Motor neuron (in vitro differentiated cells): ENCODE results near the gene CMIP. TPM values are rescaled to one million over a fixed set of nuclear protein-coding genes. Genes with fewer than 3 reads are reported as not detected.
A peak's percentile ranks its signal among the peaks of the same experiment; 100 is the strongest.

Source experiments
- ATAC-seq, 8 experiments: fragments of 200-7000 bp; cut with Tn5 transposase; replicated peaks in 6 of 8; 2 replicates each; pipeline ENCODE4 v1.8.0; 2021; ENCODE audit warnings: mild to moderate bottlenecking in 8 of 8, moderate library complexity in 8 of 8
- H3K27ac ChIP-seq, 2 donors: fragments of 250-450 bp; sonication (Bioruptor Pico); 2 replicates each; pipeline ENCODE4 v1.9.0; 2021; ENCODE audit warnings: antibody characterized with exemption in 2 of 2, mild to moderate bottlenecking in 2 of 2, moderate library complexity in 1 of 2
- H3K4me1 ChIP-seq, 2 donors: fragments of 250-450 bp; sonication (Bioruptor Pico); replicated peaks in 1 of 2; 2 replicates each; pipeline ENCODE4 v1.6.1; 2021; ENCODE audit warnings: antibody characterized with exemption in 2 of 2, mild to moderate bottlenecking in 2 of 2, moderate library complexity in 1 of 2
- H3K4me3 ChIP-seq, 5 donors: fragments of 250-450 bp; sonication (Bioruptor Pico); 2 replicates each; pipeline ENCODE4 v1.9.0; 2021; ENCODE audit warnings: antibody characterized with exemption in 5 of 5, mild to moderate bottlenecking in 5 of 5, moderate library complexity in 4 of 5
- WGBS, 10 experiments: fragments of 450-650 bp; shearing (Covaris generic); methylation state at CpG; one replicate each; pipeline ENCODE4 v1.0.0; 2022; 5-methylcytosine and 5-hydroxymethylcytosine counted together
- in situ Hi-C, 9 experiments: fragments of 400-800 bp; cut with MboI; loops; one replicate each; pipeline ENCODE4 v1.15.0; 2021; ENCODE audit warnings: low sequenced_read_pairs in 9 of 9, low pct_unique_long_range_greater_than_20kb in 2 of 9; ENCODE audit not compliant: unreplicated experiment in 9 of 9
- total RNA-seq, 8 experiments: library from RNA; unstranded; fragments of 300-600 nt; gene quantifications; 2 replicates each; pipeline versions ENCODE4 v1.2.3 to v1.2.4, GENCODE V29; 2022

CMIP gene
- total RNA-seq, 8 experiments from 2014 or later = 4.6 to 35.3 (median 19.1) TPM

DNA sequence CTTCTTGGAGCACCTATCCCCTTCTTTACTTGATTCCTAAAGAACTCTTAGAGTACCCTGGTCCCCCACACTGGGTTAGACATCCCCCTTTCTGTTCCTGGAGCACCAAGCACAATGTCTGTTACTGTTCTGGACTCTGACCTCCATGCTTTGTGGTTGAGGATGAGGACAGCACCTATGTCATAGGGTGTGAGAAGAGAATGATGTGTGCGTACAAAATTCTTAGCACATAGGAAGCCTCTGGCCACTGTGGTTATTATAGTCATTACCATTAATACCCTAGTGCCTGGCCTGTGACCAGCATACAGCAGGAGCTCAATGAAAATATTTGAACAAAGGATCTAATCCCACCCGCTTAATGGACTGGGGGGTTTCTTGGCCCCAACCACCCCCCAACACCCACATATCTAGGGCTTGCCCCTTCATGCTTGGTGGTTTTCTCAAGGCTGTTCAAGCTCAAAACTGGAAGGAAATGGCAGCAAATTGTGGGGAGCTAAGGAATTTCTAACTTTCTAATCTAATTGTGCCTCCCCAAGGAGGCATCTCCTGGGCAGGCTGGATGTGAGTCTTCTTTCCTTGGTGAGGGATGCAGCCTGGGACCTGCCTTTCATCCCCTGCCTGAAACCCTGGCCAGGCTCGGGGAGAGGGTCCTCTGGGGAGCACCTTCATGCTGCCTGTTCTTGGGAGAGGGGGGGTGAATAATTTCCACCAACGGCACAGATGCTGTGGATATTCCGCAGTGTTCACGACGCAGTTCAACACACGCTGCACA is 1.5 kb upstream of the CMIP start:
- ATAC-seq = no peak
- in situ Hi-C loops = loop anchor here in 1 of 9 experiments (25.0 kb wide), 1 partner anchor 144 kb away; no protein-coding TSS in a partner anchor
- no peak overlapping the region for H3K4me3 ChIP-seq
- H3K4me1 ChIP-seq = peaks cover 18% of the 10 kb centered on the region in 2 donors
- 30 to 100% (median 94%) methylated on average over 1 to 7 of the region's 8 CpGs; no CpG with 5 or more reads in 3 of the 10 experiments for WGBS, 10 experiments
- peak overlapping the region in 1 of 2 donors; percentile 6 for H3K27ac ChIP-seq

- 22 to 61% (median 40%) methylated on average over 3 to 4 of the region's 36 CpGs; no CpG with 5 or more reads in 6 of the 10 experiments for WGBS, 10 experiments
- in situ Hi-C loops = loop anchor here in 1 of 9 experiments (25.0 kb wide), 1 partner anchor 143 kb away; no protein-coding TSS in a partner anchor
- Histone ChIP-seq H3K4me3 (peak overlapping the region; percentile 46 to 86 (median 79)), H3K27ac (peak overlapping the region; percentile 54 to 72), H3K4me1 (peaks cover 24 to 26% of the 10 kb centered on the region in 2 donors)
- no peak for ATAC-seq
These were observed 740 bp upstream of the CMIP start for GRCh38 chr16:81443688-81444447.

DNA sequence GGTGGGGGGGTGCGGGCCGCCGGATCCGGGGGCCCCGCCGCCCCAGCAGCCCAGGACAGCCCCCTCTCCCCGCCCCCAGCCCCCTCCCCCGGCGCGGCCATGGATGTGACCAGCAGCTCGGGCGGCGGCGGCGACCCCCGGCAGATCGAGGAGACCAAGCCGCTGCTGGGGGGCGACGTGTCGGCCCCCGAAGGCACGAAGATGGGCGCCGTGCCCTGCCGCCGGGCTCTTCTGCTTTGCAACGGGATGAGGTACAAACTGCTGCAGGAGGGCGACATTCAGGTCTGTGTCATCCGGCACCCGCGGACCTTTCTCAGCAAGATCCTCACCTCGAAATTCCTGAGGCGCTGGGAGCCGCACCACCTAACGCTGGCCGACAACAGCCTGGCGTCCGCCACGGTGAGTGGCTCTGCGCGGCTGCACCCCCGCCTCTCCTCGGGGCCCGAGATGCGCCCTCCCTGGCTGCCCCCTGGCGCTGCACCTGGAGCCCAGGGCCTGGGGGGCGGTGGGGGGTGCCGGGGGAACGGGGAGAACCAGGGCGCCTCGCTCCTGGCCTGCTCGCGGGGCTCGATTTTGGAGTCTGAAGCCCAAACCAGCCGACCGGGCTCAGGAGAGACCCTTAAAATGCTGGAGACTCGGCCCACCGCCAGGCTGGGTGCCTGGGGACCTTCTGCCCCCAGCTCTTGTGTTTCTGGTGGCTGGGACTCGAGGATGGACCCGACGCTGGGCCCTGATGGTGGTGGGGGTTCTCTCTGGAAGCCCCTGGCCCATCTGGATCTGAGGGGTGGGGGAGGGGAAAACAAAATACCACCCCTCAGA is 744 bp downstream of the CMIP start:
- Histone ChIP-seq H3K27ac (peak overlapping the region; percentile 54 to 72), H3K4me1 (peaks cover 34% of the 10 kb centered on the region in 2 donors), H3K4me3 (peak overlapping the region; percentile 46 to 86 (median 79))
- 0% methylated on average over 3 of the region's 62 CpGs; no CpG with 5 or more reads in 9 of the 10 experiments for WGBS, 10 experiments
- peak; percentile 10 to 37 (median 25) for ATAC-seq
- in situ Hi-C loops = loop anchor here in 1 of 9 experiments (25.0 kb wide), 1 partner anchor 142 kb away; no protein-coding TSS in a partner anchor

- in situ Hi-C loops = loop anchor here in 1 of 9 experiments (25.0 kb wide), 1 partner anchor 141 kb away; no protein-coding TSS in a partner anchor
- Histone ChIP-seq H3K4me3 (peak overlapping the region; percentile 46 to 86 (median 79)), H3K27ac (peak overlapping the region; percentile 54 to 72), H3K4me1 (peaks cover 34% of the 10 kb centered on the region in 2 donors)
- peak in 2 of 8 experiments; percentile 1 to 5 for ATAC-seq
- 0 to 16% (median 1%) methylated on average over 2 to 8 of the region's 23 CpGs; no CpG with 5 or more reads in 4 of the 10 experiments for WGBS, 10 experiments
These were observed 1.6 kb downstream of the CMIP start for GRCh38 chr16:81445966-81446906.

DNA sequence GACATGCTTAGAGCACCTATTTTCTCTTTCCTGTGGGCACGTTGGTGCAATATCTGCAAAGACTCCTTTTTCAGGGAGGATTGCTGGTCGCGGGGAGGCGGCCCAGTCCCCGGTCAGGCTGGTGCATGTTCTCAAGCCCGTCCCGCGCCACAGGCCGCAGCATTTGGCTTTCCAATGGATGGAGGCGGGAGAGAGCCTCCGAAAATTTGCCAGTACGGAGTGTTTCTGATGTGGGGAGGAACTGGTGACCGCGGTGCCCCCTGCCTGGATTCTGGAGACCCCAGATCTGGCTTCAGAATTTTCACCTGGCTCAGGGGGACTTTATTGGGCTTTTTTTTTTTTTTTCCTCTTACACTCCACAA is 2.3 kb downstream of the CMIP start:
- Histone ChIP-seq H3K4me1 (peaks cover 39 to 40% of the 10 kb centered on the region in 2 donors), H3K27ac (no peak overlapping the region), H3K4me3 (peak overlapping the region; percentile 46 to 86 (median 79))
- in situ Hi-C loops = loop anchor here in 1 of 9 experiments (25.0 kb wide), 1 partner anchor 140 kb away; no protein-coding TSS in a partner anchor
- ATAC-seq = no peak
- WGBS, 10 experiments = 0 to 70% (median 27%) methylated on average over 1 to 8 of the region's 14 CpGs; no CpG with 5 or more reads in 4 of the 10 experiments

DNA sequence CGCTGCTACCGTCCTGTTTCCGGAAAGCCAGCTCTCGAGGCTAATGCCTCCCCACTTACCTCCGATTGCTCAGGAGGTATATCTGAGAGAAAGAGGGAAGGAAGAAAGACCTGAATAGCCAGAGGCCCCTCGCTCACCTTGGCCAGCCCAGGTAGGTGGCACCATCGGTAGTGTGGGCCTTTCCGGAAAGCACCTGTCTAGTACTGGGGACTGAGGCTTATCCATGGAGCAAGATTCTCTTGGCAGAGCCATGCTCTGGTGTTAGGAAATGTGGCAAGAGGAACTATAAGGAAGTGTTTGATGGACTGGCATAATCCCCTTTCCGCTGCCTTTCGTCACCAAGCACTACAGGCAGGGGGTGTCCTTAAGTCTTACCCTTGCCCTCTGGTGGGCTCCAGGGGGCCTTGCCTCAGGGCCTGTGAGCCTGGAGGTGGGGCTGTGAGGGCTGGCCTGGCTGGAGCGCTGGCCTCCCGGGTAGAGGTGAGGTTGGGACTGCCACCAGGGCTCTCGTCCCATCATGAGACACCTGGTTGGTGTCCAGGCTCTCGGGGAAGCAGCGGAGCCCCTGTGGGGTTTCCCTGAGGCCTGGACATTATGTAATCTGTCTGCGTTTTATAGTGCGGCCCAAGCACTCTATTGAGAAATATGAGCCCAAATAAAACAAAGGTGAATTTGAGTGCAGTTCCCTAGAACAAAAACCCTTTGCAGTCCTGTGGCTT is 2.9 kb downstream of the CMIP start:
- Histone ChIP-seq H3K4me1 (peaks cover 42 to 47% of the 10 kb centered on the region in 2 donors), H3K4me3 (peak overlapping the region; percentile 46 to 86 (median 79)), H3K27ac (no peak overlapping the region)
- WGBS, 10 experiments = 20 to 90% (median 72%) methylated on average over 1 to 10 of the region's 17 CpGs; no CpG with 5 or more reads in 6 of the 10 experiments
- no peak for ATAC-seq
- in situ Hi-C loops = loop anchor here in 1 of 9 experiments (25.0 kb wide), 1 partner anchor 140 kb away; no protein-coding TSS in a partner anchor

- WGBS, 10 experiments = 30 to 80% (median 50%) methylated on average over 1 to 9 of the region's 19 CpGs; no CpG with 5 or more reads in 1 of the 10 experiments
- H3K4me1 ChIP-seq = peaks cover 38 to 51% of the 10 kb centered on the region in 2 donors
These were observed 3.8 kb downstream of the CMIP start for GRCh38 chr16:81448154-81449131.

GRCh38 chr16:81449241-81449640 is 4.6 kb downstream of the CMIP start:
- in situ Hi-C loops = loop anchor here in 1 of 9 experiments (25.0 kb wide), 1 partner anchor 138 kb away; no protein-coding TSS in a partner anchor
- Histone ChIP-seq H3K27ac (no peak overlapping the region), H3K4me3 (peak overlapping the region in 3 of 5 donors; percentile 79 to 86 (median 80)), H3K4me1 (peaks cover 34 to 47% of the 10 kb centered on the region in 2 donors)
- 60 to 100% (median 83%) methylated on average over 1 to 2 of the region's 2 CpGs; no CpG with 5 or more reads in 5 of the 10 experiments for WGBS, 10 experiments
- ATAC-seq = no peak

More at GRCh38 chr16:81448154-81449131, 3.8 kb downstream of the CMIP start:
- Histone ChIP-seq H3K4me3 (peak overlapping the region; percentile 46 to 86 (median 79)), H3K27ac (peak overlapping the region in 1 of 2 donors; percentile 10)
- no peak for ATAC-seq
- in situ Hi-C loops = loop anchor here in 1 of 9 experiments (25.0 kb wide), 1 partner anchor 139 kb away; no protein-coding TSS in a partner anchor

GRCh38 chr16:81449899-81450608 is 5.4 kb downstream of the CMIP start:
- Histone ChIP-seq H3K4me1 (peaks cover 39 to 50% of the 10 kb centered on the region in 2 donors), H3K27ac (no peak overlapping the region), H3K4me3 (no peak overlapping the region)
- in situ Hi-C loops = loop anchor here in 1 of 9 experiments (25.0 kb wide), 1 partner anchor 137 kb away; no protein-coding TSS in a partner anchor
- 87 to 100% (median 100%) methylated on average over 2 to 3 of the region's 7 CpGs; no CpG with 5 or more reads in 5 of the 10 experiments for WGBS, 10 experiments
- ATAC-seq = no peak
